DMS53 treated with DMSO at 0.1 percent for 48 hours (cell line): ENCODE data around the gene YIPF3.

ENCODE experiments used
- DNase-seq: peaks from one replicate; lab custom pipeline; 2025; ENCODE audit not compliant: unreplicated experiment; lab: John Stamatoyannopoulos, UW

Gene YIPF3

GRCh38 chr6:43493833-43494232, 22.9 kb downstream of the YIPF3 start:
- DNase-seq = no peak

GRCh38 chr6:43493230-43493629, 23.5 kb downstream of the YIPF3 start:
- no peak for DNase-seq

- no peak for DNase-seq
Observed at GRCh38 chr6:43492673-43493072, 24.1 kb downstream of the YIPF3 start.

DNA sequence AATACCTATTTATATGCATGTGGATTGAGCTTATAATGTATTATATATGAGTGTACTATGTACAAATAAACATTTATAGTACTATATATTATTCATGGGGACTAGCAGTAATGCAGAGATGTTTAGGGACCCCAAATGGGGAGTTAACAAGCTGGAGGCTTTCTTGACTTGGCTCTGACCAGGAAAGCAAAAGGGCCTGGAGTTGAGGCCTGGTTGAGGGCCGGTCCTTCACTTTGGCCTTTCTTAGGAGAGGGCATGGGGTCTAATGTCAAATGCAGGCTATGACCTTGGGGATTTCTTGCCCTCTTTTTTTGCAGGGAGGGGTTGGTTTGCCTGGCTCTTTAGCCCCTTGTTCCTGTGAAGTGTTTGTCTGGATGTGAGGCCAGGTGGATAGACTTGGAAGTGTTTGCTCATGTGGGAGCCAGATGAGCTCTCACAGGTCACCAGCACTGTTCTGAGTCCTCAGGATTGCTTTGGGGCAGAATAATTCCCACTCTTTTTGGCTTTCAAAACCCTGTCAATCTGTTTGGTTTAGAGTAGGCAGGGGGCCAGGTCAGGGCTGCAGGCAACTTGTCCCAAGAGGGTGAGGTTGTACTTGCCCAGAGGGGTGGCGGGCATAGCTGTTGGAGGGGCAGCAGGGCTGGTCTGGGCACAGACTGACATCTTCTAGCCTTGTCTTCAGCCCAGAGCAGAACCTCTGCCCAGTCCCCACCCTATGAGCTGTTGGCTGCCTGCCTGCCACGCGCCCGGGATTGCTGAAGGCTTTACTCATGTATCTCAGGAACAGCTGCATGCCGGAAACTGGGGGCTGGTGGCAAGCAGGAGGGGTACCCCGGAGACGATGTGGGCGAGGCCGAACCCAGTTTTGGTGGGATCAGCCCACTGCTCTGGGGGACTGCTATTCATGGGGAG, 24.7 kb downstream of the YIPF3 start:
- no peak for DNase-seq

DNA sequence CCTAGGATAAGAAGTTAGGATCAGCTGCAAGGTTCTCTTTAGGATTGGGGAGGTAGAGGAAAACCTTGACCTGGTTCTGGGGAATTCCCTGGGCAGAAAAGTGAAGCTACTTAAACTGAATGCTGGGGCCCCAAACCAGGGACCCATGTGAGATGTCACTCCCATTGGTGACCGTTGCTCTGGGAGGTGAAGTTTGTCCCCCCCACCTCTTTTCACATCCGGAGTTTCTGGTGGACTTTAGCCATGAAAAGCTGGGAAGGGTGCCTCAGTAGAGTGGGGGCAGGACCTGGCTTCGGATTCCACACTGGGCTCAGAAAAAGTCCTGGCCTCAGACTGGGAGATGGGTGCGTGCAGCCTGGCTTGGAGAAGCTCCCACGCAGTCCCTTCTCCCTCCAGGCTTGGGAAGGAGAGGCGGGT, 26.2 kb downstream of the YIPF3 start:
- no peak for DNase-seq

- DNase-seq = no peak
Observed at GRCh38 chr6:43489277-43490072, 27.3 kb downstream of the YIPF3 start.

GRCh38 chr6:43488667-43489276, 28.0 kb downstream of the YIPF3 start:
- no peak for DNase-seq

DNA sequence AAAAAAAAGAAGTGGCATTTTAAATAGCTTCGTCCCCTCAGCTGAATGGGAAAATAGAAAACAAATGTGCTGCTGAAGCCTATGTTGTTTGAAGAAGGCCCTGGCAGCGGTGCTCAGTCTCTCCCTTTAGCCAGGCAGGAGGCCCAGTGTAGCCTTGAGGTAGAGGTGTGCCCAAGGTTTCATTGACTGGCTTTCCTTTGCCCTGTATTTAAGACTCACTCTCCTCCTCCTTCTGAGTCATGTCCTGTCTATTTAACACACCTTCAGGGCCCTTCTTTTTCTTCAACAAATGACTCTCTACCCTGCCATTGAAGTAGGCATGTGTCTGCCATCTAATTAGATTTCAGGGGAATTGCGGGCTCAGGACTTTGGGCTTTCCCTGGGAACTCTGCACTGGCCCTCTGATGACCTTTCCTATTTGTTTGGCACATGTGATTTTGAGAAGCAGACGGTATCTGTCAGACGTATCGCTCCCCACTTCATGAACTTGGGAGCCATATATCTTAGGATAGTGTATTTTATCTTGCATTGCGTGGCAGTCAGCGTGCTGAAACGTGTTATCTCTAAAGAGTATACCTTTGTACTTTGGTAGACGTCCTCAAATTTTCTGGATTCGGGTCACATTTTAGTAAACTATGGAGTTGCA, 35.0 kb downstream of the YIPF3 start:
- no peak for DNase-seq

- DNase-seq = no peak
Observed at GRCh38 chr6:43481075-43481474, 35.7 kb downstream of the YIPF3 start.

DNA sequence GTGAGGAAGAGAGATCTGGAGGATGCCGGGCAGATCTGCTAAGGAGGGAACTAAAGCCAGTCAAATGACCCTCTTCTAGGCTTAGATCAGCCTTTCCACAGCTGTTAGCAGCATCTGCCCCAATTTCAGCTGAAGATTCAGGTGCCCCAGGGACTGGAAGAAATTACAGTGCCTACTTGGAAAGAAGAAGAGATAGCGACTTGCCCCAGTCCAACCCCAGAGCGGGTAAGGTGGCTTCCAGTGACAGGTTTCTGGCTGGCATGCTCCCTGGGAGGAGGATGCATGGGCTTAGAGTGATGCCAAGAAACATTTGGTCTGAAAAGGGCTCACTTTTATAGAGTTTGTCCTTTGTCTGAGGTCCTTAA, 38.7 kb downstream of the YIPF3 start:
- DNase-seq = no peak

DNA sequence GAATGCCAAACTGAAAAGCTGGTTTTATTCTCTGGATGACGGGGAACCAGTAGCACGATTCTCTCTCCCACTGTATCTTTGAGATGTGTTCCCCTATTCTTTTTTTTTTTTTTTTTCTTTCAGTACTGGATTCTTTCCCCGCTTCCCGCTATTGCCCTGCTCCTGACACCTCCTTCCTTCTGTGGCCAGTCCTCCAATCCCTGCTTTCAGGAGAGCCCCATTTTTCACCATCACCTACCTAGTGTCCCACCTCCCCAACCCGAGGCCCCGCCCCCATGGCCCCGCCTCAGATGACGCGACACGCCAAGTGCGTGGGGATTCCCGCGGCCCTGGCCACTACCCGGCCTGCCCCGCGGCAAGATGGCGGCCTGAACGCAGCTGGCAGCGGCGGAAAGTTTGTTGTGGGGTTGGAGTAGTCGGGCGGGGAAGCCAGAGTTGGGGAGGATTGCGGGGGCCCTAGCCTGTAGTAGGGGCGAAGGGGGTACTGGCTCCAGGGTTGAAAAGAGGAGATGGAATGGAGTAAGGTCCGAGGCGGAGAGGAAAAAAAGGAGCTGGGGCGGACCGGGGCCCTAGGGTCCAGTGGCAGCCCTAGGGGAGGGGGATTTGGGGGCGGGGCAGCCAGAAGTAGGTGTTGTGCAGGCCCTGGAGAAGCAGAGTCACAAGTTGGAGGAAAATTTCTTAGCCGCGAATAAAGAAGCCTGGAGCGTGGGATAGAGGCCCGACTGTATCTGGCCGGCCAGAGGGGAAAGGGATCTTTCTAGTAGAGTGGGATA, 39.3 kb downstream of the YIPF3 start, which contains the start of gene TJAP1:
Gene TJAP1, plus strand, starts transcription at position 336 of the 773 bp plus-strand sequence. CDS start 21,432 bp downstream, outside the sequence.
- DNase-seq = peak; percentile 53

DNA sequence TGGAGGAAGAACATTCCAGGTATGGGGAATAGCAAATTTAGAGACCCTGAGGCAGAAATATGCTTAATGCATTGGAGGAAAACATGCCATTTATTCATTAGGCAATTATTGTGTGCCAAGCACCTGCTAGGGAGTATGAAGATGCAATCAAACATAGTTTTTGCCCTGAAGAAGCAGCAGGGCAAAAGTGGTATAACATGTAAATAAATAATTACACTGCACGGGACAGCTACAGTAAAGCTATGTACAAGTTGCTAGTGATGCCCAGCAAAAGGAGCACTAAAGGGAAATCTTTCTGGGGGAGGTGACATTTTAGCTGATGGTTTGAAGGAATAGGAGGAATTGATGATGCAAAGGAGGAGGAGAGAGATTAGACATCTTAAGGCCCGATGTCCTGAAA, 40.0 kb downstream of the YIPF3 start:
- no peak for DNase-seq

- no peak for DNase-seq
Observed at GRCh38 chr6:43475516-43475915, 41.2 kb downstream of the YIPF3 start.

- DNase-seq = no peak
Observed at GRCh38 chr6:43472515-43472914, 44.2 kb downstream of the YIPF3 start.

DNA sequence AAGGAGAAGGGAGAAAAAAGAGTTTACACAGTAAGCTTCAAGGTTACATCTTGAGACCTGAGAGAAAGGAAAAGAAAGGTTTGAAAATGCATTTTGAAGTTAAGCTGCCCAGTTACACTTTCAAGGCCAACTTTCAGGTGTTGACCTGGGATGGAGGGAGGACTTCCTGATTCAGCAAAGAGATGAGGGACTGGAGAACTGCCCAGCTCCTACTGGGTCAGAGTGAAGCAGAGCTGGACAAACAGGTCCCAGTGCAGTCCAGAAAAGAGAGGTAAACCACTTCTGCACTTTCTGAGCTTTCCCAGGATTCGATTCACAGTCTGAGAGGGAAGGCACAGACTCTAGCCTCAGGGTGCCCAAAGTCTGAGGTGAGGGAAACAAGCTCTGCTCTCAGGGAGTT, 45.3 kb downstream of the YIPF3 start:
- no peak for DNase-seq

DNA sequence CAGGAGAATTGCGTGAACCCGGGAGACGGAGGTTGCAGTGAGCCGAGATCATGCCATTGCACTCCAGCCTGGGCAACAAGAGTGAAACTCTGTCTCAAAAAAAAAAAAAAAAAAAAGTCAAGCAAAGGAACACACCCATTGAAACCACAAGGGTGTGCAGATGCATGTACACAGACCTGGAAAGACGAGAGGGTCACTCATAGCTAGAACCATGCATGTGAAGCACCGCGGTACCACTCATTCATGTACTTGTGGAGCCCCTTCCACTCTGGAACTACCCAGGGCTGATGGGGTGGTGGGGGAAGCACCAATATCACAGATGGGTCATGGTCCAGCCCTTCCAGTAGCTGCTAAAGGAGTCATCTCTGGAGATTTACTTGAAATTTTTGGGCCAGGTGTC, 46.8 kb downstream of the YIPF3 start:
- DNase-seq = no peak

- no peak for DNase-seq
Observed at GRCh38 chr6:43468748-43469681, 47.7 kb downstream of the YIPF3 start.

- no peak for DNase-seq
Observed at GRCh38 chr6:43468240-43468639, 48.5 kb downstream of the YIPF3 start.

DNA sequence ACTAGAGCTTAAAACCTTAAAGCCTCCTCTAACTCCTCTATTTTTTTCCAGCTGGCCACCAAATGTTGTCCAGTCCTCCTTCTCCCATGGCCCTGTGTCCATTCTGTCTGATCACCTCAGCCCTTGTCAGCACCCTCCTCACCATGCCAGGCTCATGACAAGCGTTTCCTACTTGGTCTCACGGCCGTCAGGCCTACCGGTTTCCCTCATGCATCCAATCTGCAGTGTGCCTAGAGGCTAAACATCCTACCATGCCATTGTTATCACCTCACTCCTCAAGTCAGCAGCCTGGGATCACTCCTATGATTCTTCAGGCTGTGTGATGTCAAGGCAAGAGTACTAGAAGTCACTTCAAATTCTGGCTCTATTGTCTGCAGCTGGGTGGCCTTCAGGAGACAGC, 49.0 kb downstream of the YIPF3 start:
- DNase-seq = no peak
